Tibial nerve (tissue), 4 donors: ENCODE measurements around the gene LRRTM3.

Experiments used
- EP300 ChIP-seq, 2 donors: sonication (generic); formaldehyde crosslinking; IDR thresholded peaks; one replicate each; pipeline ENCODE4 v1.6.1; 2017; ENCODE audit warnings: antibody characterized with exemption in 2 of 2, mild to moderate bottlenecking in 1 of 2
- POLR2A ChIP-seq, 2 donors: fragments of 450-650 bp; IDR thresholded peaks; one replicate each; pipeline ENCODE4 v1.6.1; 2017; ENCODE audit warnings: antibody characterized with exemption in 2 of 2, mild to moderate bottlenecking in 2 of 2, moderate library complexity in 2 of 2
- TF ChIP-seq, protein P1 (sequence below), 5 experiments: fragments of 200-600 bp in 3 of 5; fragments of 450-650 bp in 2 of 5; sonication (generic) in 3 of 5; IDR thresholded peaks; one replicate each; pipeline ENCODE4 v1.5.1; 2016 to 2019; ENCODE audit warnings: antibody characterized with exemption in 5 of 5, mild to moderate bottlenecking in 3 of 5, moderate library complexity in 2 of 5

GRCh38 chr10:67015225-67015624 is 89.4 kb downstream of the LRRTM3 start:
- TF ChIP-seq POLR2A (IDR thresholded peaks at IDR 0.05) = no peak
- TF ChIP-seq, protein P1, sequence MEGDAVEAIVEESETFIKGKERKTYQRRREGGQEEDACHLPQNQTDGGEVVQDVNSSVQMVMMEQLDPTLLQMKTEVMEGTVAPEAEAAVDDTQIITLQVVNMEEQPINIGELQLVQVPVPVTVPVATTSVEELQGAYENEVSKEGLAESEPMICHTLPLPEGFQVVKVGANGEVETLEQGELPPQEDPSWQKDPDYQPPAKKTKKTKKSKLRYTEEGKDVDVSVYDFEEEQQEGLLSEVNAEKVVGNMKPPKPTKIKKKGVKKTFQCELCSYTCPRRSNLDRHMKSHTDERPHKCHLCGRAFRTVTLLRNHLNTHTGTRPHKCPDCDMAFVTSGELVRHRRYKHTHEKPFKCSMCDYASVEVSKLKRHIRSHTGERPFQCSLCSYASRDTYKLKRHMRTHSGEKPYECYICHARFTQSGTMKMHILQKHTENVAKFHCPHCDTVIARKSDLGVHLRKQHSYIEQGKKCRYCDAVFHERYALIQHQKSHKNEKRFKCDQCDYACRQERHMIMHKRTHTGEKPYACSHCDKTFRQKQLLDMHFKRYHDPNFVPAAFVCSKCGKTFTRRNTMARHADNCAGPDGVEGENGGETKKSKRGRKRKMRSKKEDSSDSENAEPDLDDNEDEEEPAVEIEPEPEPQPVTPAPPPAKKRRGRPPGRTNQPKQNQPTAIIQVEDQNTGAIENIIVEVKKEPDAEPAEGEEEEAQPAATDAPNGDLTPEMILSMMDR (IDR thresholded peaks at IDR 0.05) = no peak
- no peak for TF ChIP-seq EP300 (IDR thresholded peaks at IDR 0.05)
